Parathyroid adenoma (tissue), 2 donors: ENCODE measurements around the gene DHRS1.

Experiments
- H2AFZ ChIP-seq: fragments of 300-600 bp; sonication (generic); one replicate; pipeline ENCODE4 v1.7.0; 2017; ENCODE audit warnings: antibody characterized with exemption, mild to moderate bottlenecking
- H3K27ac ChIP-seq: fragments of 300-600 bp; sonication (generic); one replicate; pipeline ENCODE4 v1.7.0; 2017
- H3K27me3 ChIP-seq: fragments of 300-600 bp; sonication (generic); one replicate; pipeline ENCODE4 v1.7.0; 2017; ENCODE audit warnings: low read length; ENCODE audit not compliant: control insufficient read depth, insufficient read depth
- H3K36me3 ChIP-seq: fragments of 300-600 bp; sonication (generic); one replicate; pipeline ENCODE4 v1.7.0; 2017; ENCODE audit warnings: low read length; ENCODE audit not compliant: control insufficient read depth, insufficient read depth
- H3K4me1 ChIP-seq: fragments of 300-600 bp; sonication (generic); one replicate; pipeline ENCODE4 v1.7.0; 2017; ENCODE audit warnings: control low read depth
- H3K4me2 ChIP-seq: fragments of 300-600 bp; sonication (generic); one replicate; pipeline ENCODE4 v1.7.0; 2017; ENCODE audit warnings: low read length
- H3K4me3 ChIP-seq: fragments of 300-600 bp; sonication (generic); one replicate; pipeline ENCODE4 v1.7.0; 2017; ENCODE audit warnings: low read depth, low read length
- H3K79me2 ChIP-seq: fragments of 300-600 bp; sonication (generic); one replicate; pipeline ENCODE4 v1.7.0; 2017; ENCODE audit warnings: control low read depth
- H3K9ac ChIP-seq: fragments of 300-600 bp; sonication (generic); one replicate; pipeline ENCODE4 v1.7.0; 2017; ENCODE audit warnings: mild to moderate bottlenecking
- H3K9me3 ChIP-seq: fragments of 300-600 bp; sonication (generic); one replicate; pipeline ENCODE4 v1.7.0; 2017; ENCODE audit warnings: low read length; ENCODE audit not compliant: control insufficient read depth
- TF ChIP-seq, protein P1 (sequence below): fragments of 300-600 bp; sonication (generic); IDR thresholded peaks from one replicate; pipeline ENCODE4 v1.7.0; 2017; ENCODE audit warnings: antibody characterized with exemption, mild to moderate bottlenecking
- donor health status: primary hyperparathyroidism.

The DHRS1 gene

DNA sequence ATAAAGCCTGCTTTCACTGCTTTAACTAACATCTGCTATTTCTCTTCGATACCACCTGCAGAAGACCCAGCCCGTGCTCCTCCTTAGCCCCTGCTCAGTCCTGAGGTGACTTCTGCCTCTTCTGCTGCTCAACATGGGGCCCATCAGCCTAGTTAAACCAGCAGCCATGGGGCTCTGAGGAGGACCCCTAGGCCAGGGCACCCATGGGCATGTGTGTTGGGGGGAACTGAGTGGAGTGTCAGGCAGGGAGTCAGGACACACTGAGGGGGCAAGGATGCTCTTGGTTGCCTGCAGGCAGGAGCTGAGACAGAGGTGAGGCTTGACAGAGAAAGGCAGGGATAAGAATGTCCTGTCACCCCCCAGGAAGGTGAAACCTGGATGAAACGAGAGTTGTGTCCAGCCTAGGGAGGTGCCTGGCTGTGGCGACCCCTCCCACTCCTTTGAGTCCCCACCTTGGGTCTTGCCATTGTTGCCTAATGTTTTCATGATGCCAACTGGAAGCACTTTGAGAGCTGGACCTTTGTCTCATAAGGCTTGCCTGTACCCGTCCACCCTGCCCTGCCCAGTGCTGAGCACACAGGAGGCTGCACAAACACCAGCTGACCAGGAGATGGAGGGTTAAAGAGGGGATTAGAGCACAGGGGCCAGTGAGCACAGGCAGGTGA, 15.7 kb downstream of the DHRS1 start:
- Histone ChIP-seq H3K4me1 (no peaks in the 10 kb centered on the region), H3K4me2 (no peak overlapping the region), H3K27ac (no peak overlapping the region), H3K79me2 (no peaks in the 10 kb centered on the region), H3K9me3 (no peaks in the 10 kb centered on the region), H3K4me3 (no peak overlapping the region), H3K9ac (no peak overlapping the region), H3K36me3 (no peaks in the 10 kb centered on the region), H2AFZ (no peak overlapping the region), H3K27me3 (no peaks in the 10 kb centered on the region)
- TF ChIP-seq, protein P1, sequence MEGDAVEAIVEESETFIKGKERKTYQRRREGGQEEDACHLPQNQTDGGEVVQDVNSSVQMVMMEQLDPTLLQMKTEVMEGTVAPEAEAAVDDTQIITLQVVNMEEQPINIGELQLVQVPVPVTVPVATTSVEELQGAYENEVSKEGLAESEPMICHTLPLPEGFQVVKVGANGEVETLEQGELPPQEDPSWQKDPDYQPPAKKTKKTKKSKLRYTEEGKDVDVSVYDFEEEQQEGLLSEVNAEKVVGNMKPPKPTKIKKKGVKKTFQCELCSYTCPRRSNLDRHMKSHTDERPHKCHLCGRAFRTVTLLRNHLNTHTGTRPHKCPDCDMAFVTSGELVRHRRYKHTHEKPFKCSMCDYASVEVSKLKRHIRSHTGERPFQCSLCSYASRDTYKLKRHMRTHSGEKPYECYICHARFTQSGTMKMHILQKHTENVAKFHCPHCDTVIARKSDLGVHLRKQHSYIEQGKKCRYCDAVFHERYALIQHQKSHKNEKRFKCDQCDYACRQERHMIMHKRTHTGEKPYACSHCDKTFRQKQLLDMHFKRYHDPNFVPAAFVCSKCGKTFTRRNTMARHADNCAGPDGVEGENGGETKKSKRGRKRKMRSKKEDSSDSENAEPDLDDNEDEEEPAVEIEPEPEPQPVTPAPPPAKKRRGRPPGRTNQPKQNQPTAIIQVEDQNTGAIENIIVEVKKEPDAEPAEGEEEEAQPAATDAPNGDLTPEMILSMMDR: no peak

DNA sequence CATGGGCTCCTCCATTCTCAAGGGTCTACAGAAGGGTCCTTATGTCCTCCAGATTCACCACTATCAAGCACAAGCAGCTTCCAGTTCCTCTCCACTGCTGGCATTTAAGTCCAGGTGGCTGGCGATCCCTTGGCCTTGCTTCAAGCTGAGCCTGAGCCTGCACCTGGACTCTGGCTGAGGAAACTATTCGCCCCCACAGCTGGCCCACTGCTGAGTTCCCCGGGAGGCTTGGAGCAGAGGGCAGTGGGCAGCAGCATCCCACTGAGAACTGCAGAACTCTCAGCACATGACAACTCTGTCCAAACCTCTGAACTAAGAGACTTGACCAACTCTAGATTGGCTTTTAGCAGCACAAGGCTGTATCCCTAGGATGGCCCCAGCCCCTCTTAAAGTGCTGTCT, 16.8 kb downstream of the DHRS1 start:
- TF ChIP-seq, protein P1: no peak
- Histone ChIP-seq H3K27ac (no peak overlapping the region), H3K4me3 (no peak overlapping the region), H3K9me3 (no peaks in the 10 kb centered on the region), H2AFZ (no peak overlapping the region), H3K9ac (no peak overlapping the region), H3K79me2 (no peaks in the 10 kb centered on the region), H3K4me1 (no peaks in the 10 kb centered on the region), H3K4me2 (no peak overlapping the region), H3K36me3 (no peaks in the 10 kb centered on the region), H3K27me3 (no peaks in the 10 kb centered on the region)

DNA sequence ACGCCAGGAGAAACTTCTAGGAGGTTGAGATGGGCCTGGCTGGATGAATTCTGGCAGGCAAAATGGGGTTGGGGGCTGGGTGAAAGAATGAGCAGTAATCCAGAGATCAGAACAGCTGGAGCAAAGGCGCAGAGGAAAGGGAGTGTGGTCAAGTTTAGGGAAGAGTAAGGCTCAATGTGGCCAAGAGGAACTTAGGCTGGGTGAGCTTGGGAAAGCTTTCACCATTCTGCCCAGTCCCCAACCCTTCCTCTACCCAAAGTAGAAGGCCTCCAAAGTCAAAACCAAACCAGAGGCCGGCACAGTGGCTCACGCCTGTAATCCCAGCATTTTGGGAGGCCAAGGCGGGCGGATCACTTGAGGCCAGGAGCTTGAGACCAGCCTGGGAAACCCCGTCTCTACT, 17.9 kb downstream of the DHRS1 start:
- no peaks in the 10 kb centered on the region for H3K27me3 ChIP-seq
- H3K79me2 ChIP-seq: no peaks in the 10 kb centered on the region
- TF ChIP-seq, protein P1: no peak
- H3K36me3 ChIP-seq: no peaks in the 10 kb centered on the region
- no peaks in the 10 kb centered on the region for H3K9me3 ChIP-seq
- no peak overlapping the region for H3K9ac ChIP-seq
- H3K27ac ChIP-seq: no peak overlapping the region
- no peak overlapping the region for H3K4me2 ChIP-seq
- H3K4me1 ChIP-seq: no peaks in the 10 kb centered on the region
- H2AFZ ChIP-seq: no peak overlapping the region
- H3K4me3 ChIP-seq: no peak overlapping the region

DNA sequence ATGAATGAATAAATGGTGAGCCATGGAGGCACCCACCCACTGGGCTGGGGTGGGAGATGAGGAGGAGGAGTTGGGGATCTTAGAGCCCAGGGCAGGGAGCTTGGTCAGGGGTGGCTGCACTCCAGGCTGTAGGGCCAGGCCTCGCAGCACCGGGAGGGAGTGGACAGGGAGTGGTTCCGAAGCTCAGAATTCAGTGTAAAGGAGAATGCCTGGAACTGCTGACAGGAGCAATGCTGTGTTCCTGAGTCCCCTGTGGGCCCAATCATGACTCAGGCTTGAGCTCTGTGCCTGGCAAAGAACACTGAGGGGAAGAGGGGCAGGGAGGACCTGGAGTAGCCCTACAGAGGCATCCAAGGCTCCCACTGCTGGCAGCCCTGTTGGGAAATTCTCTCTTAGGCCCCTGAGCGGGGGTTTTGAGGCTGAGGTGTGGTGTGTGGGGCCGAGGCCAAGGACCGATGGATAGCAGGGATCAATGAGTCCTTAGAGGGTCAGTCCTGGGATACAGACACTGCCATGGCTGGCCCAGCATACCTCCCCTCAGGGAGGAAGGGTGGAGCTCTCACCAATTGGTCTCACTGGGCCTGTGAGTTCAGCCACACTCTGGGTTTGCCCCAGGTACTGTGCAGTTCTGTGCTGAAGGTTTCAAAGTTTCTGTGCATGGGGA, 18.7 kb downstream of the DHRS1 start:
- Histone ChIP-seq H3K9ac (no peak overlapping the region), H3K36me3 (no peaks in the 10 kb centered on the region), H3K4me2 (no peak overlapping the region), H3K27ac (no peak overlapping the region), H3K4me1 (no peaks in the 10 kb centered on the region), H3K4me3 (no peak overlapping the region), H3K9me3 (no peaks in the 10 kb centered on the region), H2AFZ (no peak overlapping the region), H3K27me3 (no peaks in the 10 kb centered on the region), H3K79me2 (no peaks in the 10 kb centered on the region)
- TF ChIP-seq, protein P1: no peak
